Measurements from ENCODE around the gene SMC1B.

- TF ChIP-seq CTCF (IDR thresholded peaks at IDR 0.05) = no peak
- no peak for TF ChIP-seq POLR2A (IDR thresholded peaks at IDR 0.05)
Observed at GRCh38 chr22:45413368-45414211, at the start of gene SMC1B, which contains the start of gene RIBC2.

Data from uterus (tissue), 2 donors.